HEK293 (cell line): ENCODE results near the gene RRAS.

Source experiments
- HIC1 ChIP-seq: fragments of 450-650 bp; formaldehyde crosslinking; IDR thresholded peaks from 2 replicates; pipeline ENCODE4 v1.5.1; 2016; ENCODE audit warnings: missing biosample characterization, missing genetic modification characterization
- KLF10 ChIP-seq: fragments of 450-650 bp; IDR thresholded peaks from 2 replicates; pipeline ENCODE4 v1.5.1; 2018; ENCODE audit warnings: missing biosample characterization, mild to moderate bottlenecking, missing genetic modification characterization
- KLF17 ChIP-seq: fragments of 450-650 bp; formaldehyde crosslinking; IDR thresholded peaks from 2 replicates; pipeline ENCODE4 v1.5.1; 2016; ENCODE audit warnings: missing biosample characterization, missing genetic modification characterization
- MZF1 ChIP-seq: fragments of 450-650 bp; formaldehyde crosslinking; IDR thresholded peaks from 2 replicates; pipeline ENCODE4 v1.5.1; 2017; ENCODE audit warnings: missing biosample characterization, missing genetic modification characterization, borderline replicate concordance
- OVOL3 ChIP-seq: fragments of 450-650 bp; formaldehyde crosslinking; IDR thresholded peaks from 2 replicates; pipeline ENCODE4 v1.5.1; 2016; ENCODE audit warnings: missing biosample characterization, missing genetic modification characterization
- TCF7L2 ChIP-seq: IDR thresholded peaks from 2 replicates; pipeline ENCODE4 v1.6.1; 2011; ENCODE audit warnings: low read depth, mild to moderate bottlenecking, inconsistent platforms, low read length, moderate library complexity, borderline replicate concordance
- ZBTB20 ChIP-seq: fragments of 450-650 bp; formaldehyde crosslinking; IDR thresholded peaks from 2 replicates; pipeline ENCODE4 v1.5.1; 2016; ENCODE audit warnings: missing biosample characterization, missing genetic modification characterization
- ZBTB21 ChIP-seq: fragments of 450-650 bp; formaldehyde crosslinking; IDR thresholded peaks from 2 replicates; pipeline ENCODE4 v1.5.1; 2017; ENCODE audit warnings: missing biosample characterization, missing genetic modification characterization
- ZBTB44 ChIP-seq: fragments of 450-650 bp; IDR thresholded peaks from 2 replicates; pipeline ENCODE4 v1.5.1; 2018; ENCODE audit warnings: missing biosample characterization, mild to moderate bottlenecking, missing genetic modification characterization
- ZFP69B ChIP-seq: fragments of 450-650 bp; formaldehyde crosslinking; IDR thresholded peaks from 2 replicates; pipeline ENCODE4 v1.5.1; 2016; ENCODE audit warnings: missing biosample characterization, missing genetic modification characterization
- ZIC2 ChIP-seq: fragments of 450-650 bp; formaldehyde crosslinking; IDR thresholded peaks from 2 replicates; pipeline ENCODE4 v1.5.1; 2016; ENCODE audit warnings: missing biosample characterization, missing genetic modification characterization
- ZNF140 ChIP-seq: fragments of 450-650 bp; formaldehyde crosslinking; IDR thresholded peaks from 2 replicates; pipeline ENCODE4 v1.5.1; 2016; ENCODE audit warnings: missing biosample characterization, missing genetic modification characterization
- ZNF23 ChIP-seq: fragments of 450-650 bp; formaldehyde crosslinking; IDR thresholded peaks from 2 replicates; pipeline ENCODE4 v1.5.1; 2016; ENCODE audit warnings: missing biosample characterization, missing genetic modification characterization, borderline replicate concordance
- ZNF302 ChIP-seq: fragments of 450-650 bp; formaldehyde crosslinking; IDR thresholded peaks from 2 replicates; pipeline ENCODE4 v1.5.1; 2016; ENCODE audit warnings: missing biosample characterization, missing genetic modification characterization, low read depth
- ZNF366 ChIP-seq: fragments of 450-650 bp; formaldehyde crosslinking; conservative IDR thresholded peaks from 2 replicates; pipeline ENCODE4 v1.5.1; 2016; ENCODE audit warnings: missing biosample characterization, missing genetic modification characterization
- ZNF398 ChIP-seq: fragments of 450-650 bp; formaldehyde crosslinking; IDR thresholded peaks from 2 replicates; pipeline ENCODE4 v1.5.1; 2017; ENCODE audit warnings: missing biosample characterization, missing genetic modification characterization
- ZNF621 ChIP-seq: fragments of 450-650 bp; formaldehyde crosslinking; IDR thresholded peaks from 2 replicates; pipeline ENCODE4 v1.5.1; 2017; ENCODE audit warnings: missing biosample characterization, missing genetic modification characterization
- ZNF623 ChIP-seq: fragments of 450-650 bp; formaldehyde crosslinking; IDR thresholded peaks from 2 replicates; pipeline ENCODE4 v1.5.1; 2016; ENCODE audit warnings: missing biosample characterization, missing genetic modification characterization
- ZNF624 ChIP-seq: fragments of 450-650 bp; formaldehyde crosslinking; IDR thresholded peaks from 2 replicates; pipeline ENCODE4 v1.5.1; 2017; ENCODE audit warnings: missing biosample characterization, missing genetic modification characterization
- ZNF677 ChIP-seq: fragments of 450-650 bp; IDR thresholded peaks from 2 replicates; pipeline ENCODE4 v1.5.0; 2018; ENCODE audit warnings: missing biosample characterization, mild to moderate bottlenecking, missing genetic modification characterization, moderate library complexity
- ZNF701 ChIP-seq: fragments of 450-650 bp; formaldehyde crosslinking; IDR thresholded peaks from 2 replicates; pipeline ENCODE4 v1.5.1; 2016; ENCODE audit warnings: missing biosample characterization, missing genetic modification characterization
- ZNF707 ChIP-seq: fragments of 450-650 bp; formaldehyde crosslinking; IDR thresholded peaks from 2 replicates; pipeline ENCODE4 v1.5.1; 2016; ENCODE audit warnings: missing biosample characterization, missing genetic modification characterization
- ZNF768 ChIP-seq: fragments of 450-650 bp; formaldehyde crosslinking; IDR thresholded peaks from 2 replicates; pipeline ENCODE4 v1.5.1; 2018; ENCODE audit warnings: missing biosample characterization, mild to moderate bottlenecking, missing genetic modification characterization
- TF ChIP-seq, protein P1 (sequence below): fragments of 450-650 bp; formaldehyde crosslinking; IDR thresholded peaks from 2 replicates; pipeline ENCODE4 v1.5.1; 2016; ENCODE audit warnings: missing biosample characterization, missing genetic modification characterization
- TF ChIP-seq, protein P2 (sequence below): fragments of 450-650 bp; formaldehyde crosslinking; conservative IDR thresholded peaks from 2 replicates; pipeline ENCODE4 v1.5.1; 2016; ENCODE audit warnings: low read depth, missing biosample characterization, missing genetic modification characterization
- TF ChIP-seq, protein P3 (sequence below): fragments of 450-650 bp; formaldehyde crosslinking; IDR thresholded peaks from 2 replicates; pipeline ENCODE4 v1.5.1; 2017; ENCODE audit warnings: missing biosample characterization, missing genetic modification characterization

Gene RRAS

DNA sequence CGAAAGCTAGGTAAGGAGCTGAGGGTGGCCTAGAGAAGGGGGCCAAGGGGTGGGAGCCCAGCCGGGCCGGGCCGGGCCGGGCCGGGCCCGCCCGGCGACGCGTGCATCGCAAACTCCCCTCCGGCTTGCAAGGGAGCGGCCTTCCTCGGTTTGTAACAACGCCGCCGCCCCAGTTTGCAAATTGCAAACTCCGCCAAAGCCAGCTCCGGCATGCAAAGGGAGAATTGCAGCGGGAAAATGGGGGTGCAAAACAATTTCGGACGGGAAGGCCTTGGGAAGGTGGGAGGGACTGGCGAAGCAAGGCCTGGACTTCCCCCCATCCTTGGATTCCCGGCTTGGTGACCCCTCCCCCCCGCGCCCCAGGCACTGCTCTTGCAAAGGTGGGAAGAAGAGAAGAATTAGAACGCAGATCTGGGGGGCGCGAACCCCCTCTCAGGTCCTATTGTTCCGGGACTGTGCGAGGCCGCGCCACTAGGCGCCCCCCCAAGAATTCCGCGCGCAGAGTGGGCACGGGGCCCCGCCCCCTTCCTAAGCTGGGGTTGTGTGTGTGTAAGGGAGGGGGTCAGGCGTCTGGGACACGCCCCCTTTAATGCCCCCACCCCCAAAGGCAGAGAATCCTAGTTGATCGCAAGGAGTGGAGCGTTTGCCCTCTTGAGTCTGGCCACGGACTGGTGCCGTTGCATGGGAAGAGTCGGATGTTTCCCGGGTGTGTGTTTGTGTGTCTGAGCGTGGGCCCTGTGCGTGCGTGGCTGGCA, 48.0 kb downstream of the RRAS start (continued):
- TF ChIP-seq ZNF623 (tag by site-specific recombination) (no peak), ZNF621 (tag by site-specific recombination) (no peak), ZNF624 (no peak), ZNF398 (tag by site-specific recombination) (peak; percentile 63), KLF10 (peak; percentile 86), ZNF677 (tag by site-specific recombination) (0 out of 2 replicates have a peak, but pooled peaks have one; percentile 11), ZIC2 (tag by site-specific recombination) (no peak), ZNF768 (tag by site-specific recombination) (0 out of 2 replicates have a peak, but pooled peaks have one; percentile 4), ZBTB21 (no peak), ZNF140 (no peak), TCF7L2 (no peak), ZNF707 (tag by site-specific recombination) (no peak), ZNF366 (tag by site-specific recombination) (peak; percentile 64), ZNF302 (tag by site-specific recombination) (no peak), ZNF23 (tag by site-specific recombination) (no peak), HIC1 (tag by site-specific recombination) (peak; percentile 19), KLF17 (tag by site-specific recombination) (no peak), ZFP69B (tag by site-specific recombination) (no peak), ZBTB44 (tag by site-specific recombination) (peak; percentile 87), ZNF701 (no peak), MZF1 (no peak), ZBTB20 (tag by site-specific recombination) (peak; percentile 59; the same call in 1 of the 2 replicates), OVOL3 (tag by site-specific recombination) (no peak)
- TF ChIP-seq, protein P1, sequence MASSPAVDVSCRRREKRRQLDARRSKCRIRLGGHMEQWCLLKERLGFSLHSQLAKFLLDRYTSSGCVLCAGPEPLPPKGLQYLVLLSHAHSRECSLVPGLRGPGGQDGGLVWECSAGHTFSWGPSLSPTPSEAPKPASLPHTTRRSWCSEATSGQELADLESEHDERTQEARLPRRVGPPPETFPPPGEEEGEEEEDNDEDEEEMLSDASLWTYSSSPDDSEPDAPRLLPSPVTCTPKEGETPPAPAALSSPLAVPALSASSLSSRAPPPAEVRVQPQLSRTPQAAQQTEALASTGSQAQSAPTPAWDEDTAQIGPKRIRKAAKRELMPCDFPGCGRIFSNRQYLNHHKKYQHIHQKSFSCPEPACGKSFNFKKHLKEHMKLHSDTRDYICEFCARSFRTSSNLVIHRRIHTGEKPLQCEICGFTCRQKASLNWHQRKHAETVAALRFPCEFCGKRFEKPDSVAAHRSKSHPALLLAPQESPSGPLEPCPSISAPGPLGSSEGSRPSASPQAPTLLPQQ (tag by site-specific recombination) = no peak
- TF ChIP-seq, protein P2, sequence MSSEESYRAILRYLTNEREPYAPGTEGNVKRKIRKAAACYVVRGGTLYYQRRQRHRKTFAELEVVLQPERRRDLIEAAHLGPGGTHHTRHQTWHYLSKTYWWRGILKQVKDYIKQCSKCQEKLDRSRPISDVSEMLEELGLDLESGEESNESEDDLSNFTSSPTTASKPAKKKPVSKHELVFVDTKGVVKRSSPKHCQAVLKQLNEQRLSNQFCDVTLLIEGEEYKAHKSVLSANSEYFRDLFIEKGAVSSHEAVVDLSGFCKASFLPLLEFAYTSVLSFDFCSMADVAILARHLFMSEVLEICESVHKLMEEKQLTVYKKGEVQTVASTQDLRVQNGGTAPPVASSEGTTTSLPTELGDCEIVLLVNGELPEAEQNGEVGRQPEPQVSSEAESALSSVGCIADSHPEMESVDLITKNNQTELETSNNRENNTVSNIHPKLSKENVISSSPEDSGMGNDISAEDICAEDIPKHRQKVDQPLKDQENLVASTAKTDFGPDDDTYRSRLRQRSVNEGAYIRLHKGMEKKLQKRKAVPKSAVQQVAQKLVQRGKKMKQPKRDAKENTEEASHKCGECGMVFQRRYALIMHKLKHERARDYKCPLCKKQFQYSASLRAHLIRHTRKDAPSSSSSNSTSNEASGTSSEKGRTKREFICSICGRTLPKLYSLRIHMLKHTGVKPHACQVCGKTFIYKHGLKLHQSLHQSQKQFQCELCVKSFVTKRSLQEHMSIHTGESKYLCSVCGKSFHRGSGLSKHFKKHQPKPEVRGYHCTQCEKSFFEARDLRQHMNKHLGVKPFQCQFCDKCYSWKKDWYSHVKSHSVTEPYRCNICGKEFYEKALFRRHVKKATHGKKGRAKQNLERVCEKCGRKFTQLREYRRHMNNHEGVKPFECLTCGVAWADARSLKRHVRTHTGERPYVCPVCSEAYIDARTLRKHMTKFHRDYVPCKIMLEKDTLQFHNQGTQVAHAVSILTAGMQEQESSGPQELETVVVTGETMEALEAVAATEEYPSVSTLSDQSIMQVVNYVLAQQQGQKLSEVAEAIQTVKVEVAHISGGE (tag by site-specific recombination) = peak; percentile 94
- TF ChIP-seq, protein P3, sequence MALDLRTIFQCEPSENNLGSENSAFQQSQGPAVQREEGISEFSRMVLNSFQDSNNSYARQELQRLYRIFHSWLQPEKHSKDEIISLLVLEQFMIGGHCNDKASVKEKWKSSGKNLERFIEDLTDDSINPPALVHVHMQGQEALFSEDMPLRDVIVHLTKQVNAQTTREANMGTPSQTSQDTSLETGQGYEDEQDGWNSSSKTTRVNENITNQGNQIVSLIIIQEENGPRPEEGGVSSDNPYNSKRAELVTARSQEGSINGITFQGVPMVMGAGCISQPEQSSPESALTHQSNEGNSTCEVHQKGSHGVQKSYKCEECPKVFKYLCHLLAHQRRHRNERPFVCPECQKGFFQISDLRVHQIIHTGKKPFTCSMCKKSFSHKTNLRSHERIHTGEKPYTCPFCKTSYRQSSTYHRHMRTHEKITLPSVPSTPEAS (tag by site-specific recombination) = peak; percentile 64
